Measurements from ENCODE around the gene NRARP.

NRARP gene

GRCh38 chr9:137251490-137252268 lies 50.4 kb downstream of the NRARP start:
- H3K9me3 ChIP-seq (ENCODE audit: control insufficient read depth, insufficient read depth, low read depth, low read length): no peaks in the 10 kb centered on the region
- no peak overlapping the region for H3K4me3 ChIP-seq (ENCODE audit: low read depth, low read length)
- H3K36me3 ChIP-seq (ENCODE audit: control insufficient read depth, insufficient read depth, low read length): peaks cover 5% of the 10 kb centered on the region
- H3K27ac ChIP-seq (ENCODE audit: low read depth, low read length): no peak overlapping the region
- no peaks in the 10 kb centered on the region for H3K27me3 ChIP-seq (ENCODE audit: control insufficient read depth, insufficient read depth, low read length)
- H3K4me1 ChIP-seq (ENCODE audit: control insufficient read depth, insufficient read depth, low read length): peaks cover 34% of the 10 kb centered on the region
- peak overlapping the region; percentile 23 for H3K9ac ChIP-seq (ENCODE audit: low read length)

GRCh38 chr9:137251194-137251461 lies 50.9 kb downstream of the NRARP start, which contains the start of gene STPG3:
TSS of gene STPG3 (plus strand) at chr9:137251286. CDS start at chr9:137251287, 1 bp downstream.
- Histone ChIP-seq H3K27me3 (ENCODE audit: control insufficient read depth, insufficient read depth, low read length) (no peaks in the 10 kb centered on the region), H3K36me3 (ENCODE audit: control insufficient read depth, insufficient read depth, low read length) (no peaks in the 10 kb centered on the region; the same call in 1 of the 2 replicates), H3K27ac (ENCODE audit: low read depth, low read length) (no peak within 1 kb of the TSS), H3K4me3 (ENCODE audit: low read depth, low read length) (no peak within 1 kb of the TSS), H3K4me1 (ENCODE audit: control insufficient read depth, insufficient read depth, low read length) (peaks cover 30% of the 10 kb centered on the region), H3K9ac (ENCODE audit: low read length) (peak within 1 kb of the TSS; percentile 23), H3K9me3 (ENCODE audit: control insufficient read depth, insufficient read depth, low read depth, low read length) (no peaks in the 10 kb centered on the region)

- H3K36me3 ChIP-seq (ENCODE audit: control insufficient read depth, insufficient read depth, low read length): no peaks in the 10 kb centered on the region
- no peaks in the 10 kb centered on the region for H3K9me3 ChIP-seq (ENCODE audit: control insufficient read depth, insufficient read depth, low read depth, low read length)
- H3K27me3 ChIP-seq (ENCODE audit: control insufficient read depth, insufficient read depth, low read length): no peaks in the 10 kb centered on the region
- H3K4me3 ChIP-seq (ENCODE audit: low read depth, low read length): no peak overlapping the region
- no peak overlapping the region for H3K27ac ChIP-seq (ENCODE audit: low read depth, low read length)
- H3K4me1 ChIP-seq (ENCODE audit: control insufficient read depth, insufficient read depth, low read length): peaks cover 28% of the 10 kb centered on the region
- no peak overlapping the region for H3K9ac ChIP-seq (ENCODE audit: low read length)
These were observed 51.5 kb downstream of the NRARP start for GRCh38 chr9:137250329-137251193.
